ENCODE measurements around the gene RARB.

Gene RARB

DNA sequence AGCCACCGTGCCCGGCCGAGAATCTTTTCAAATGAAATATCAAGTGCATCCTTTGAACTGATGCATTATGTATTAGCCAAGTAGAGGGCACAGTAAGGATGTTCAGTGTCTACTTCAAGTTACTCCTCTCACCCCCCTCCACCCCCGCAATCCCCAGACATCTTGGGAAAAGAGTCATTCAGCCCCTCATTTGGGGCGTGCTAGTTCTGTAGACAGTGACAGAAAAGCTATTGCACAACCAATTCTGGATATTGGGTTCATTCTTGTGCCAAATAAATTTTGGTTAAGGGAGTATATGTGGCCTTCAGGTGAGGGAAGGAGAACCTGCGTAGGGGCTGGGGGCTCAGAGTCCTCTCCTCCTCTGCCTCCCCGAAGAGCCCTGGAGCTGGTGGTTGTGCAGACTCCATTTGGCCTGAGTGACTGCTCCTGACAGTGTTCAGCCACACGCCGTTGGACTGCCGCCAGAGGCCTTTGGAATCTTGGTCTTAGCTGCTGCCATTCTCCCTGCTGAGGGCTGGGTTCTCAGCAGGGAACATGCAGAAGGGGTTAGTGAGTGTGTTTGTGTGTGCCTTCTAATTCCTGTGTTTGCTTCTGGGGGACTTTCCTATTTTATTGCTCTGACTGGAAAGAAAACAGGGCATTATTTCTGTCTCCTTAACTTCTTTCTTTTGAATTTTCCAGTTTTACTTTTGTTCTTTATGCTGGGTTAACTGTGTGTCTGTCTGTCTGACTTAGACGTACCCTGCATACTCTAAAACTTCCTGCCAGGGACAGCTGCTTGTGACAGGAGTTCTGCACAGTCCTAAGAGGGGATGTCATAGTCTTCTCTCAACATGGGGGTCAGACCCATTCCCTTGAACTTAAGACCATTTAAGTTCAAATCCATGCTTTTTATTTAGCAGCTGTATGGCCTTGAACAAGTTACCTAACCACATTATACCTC lies 21.0 kb downstream of the RARB start:
- no peak for DNase-seq

DNA sequence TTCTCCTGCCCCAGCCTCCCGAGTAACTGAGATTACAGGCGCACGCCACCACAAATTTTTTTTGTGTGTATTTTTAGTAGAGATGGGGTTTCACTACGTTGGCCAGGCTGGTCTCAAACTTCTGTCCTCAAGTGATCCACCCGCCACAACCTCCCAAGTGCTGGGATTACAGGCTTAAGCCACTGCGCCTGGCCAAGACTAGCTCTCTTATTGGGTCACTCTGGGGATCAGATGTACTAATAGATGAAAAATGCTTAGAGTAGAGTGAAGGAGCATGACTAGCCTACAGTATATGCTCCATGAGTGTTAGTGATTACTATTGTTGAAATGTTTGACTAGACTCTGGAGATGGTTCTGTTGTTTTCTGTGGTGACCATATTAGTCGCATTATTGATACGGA lies 21.8 kb downstream of the RARB start:
- no peak for DNase-seq

DNA sequence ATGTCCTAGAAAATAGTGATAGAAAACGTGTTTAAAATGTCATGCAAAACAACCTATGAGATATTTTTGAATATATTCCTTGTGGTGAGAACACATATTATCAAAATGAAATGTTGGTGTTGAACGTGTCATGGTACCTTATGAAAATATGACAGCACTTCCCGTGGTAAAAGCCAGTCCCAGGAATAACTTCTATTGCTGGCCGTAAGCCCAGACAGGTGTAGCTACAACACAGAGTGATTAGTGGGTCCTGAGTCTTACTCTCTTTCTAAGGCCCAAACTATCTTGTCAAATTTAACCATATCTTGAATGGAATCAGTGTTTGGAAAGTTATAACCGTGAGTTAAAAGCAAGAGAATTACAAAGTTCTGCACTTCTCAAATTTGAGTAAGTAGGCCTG lies 24.1 kb downstream of the RARB start:
- DNase-seq: no peak

DNA sequence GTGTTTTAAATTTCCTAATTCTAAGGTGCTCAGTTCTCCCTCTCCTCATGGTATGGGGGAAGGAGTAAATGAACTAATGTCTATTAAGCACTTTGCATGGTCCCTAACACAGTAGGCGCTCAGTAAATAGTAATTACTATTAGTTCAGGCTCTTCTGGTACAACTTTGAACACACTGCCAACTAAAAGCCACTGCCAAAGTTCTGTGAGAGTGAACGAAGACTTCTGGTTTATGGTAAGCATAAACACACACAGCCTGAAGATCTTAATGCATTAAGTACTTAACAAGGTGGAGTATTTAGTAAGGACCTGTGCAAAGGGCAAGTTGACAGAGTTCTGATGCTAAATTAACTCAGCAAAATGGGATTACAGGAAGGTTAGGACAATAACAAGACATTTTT lies 24.7 kb downstream of the RARB start:
- no peak for DNase-seq

DNA sequence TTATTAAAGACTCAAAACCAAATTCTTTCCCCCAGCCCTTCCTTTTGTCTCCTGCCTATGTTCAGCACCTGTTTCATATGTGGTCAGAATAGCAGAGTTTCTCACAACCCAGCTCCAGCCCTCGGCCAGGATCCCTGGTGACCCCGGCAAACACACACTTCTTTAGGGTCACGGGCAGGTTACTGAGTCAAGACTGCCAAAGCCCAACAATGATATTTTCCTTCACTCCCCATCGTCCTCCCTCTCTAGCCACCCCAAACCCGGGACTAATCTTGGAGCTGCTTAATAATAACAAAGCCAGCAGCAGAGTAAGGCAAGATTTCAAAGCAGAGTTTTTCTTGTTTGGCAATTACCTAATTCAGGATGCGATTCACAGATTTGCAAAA lies 25.5 kb downstream of the RARB start:
- DNase-seq: no peak

DNA sequence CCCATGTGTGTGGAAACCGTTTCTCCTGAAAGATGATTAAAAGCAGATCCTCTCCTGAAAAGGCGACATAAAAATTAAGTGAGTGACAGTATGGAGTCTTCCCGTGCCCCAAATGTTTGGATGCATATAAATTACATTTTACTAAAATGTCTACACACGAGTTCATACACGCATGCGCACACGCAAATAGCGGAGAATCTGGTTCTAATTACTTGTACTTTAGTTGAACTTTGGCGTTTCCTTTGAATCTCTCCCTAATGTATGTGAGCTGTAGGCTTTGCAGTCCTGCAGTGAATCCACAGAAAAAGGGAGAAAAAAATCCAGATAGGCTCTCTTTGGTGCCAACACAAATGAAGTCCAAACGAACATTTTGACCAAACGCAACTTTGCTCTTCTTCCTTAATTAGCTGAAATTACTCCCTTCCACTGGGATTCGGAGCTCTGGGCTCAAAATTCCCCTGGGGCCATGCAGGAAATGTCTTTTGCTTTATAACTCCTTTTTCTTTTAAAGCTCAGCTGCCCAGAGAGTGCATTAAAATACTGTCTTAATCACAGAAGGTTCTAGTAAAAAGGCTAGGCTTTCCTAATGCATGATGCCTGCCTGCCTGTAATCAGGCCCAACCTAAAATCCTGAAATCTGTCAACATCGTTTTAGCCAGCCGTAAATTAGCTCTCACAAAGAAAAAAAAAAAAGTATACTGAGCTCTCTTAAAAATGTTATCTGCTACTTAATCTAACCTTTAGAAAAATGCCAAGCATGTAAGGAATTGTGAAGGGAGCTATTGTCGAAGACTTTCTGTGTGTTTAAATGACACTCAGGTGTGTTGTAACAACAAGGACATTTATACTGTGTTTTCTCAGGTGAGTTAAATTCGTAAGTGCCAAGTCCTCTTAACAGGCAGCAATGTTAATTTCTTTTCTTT lies 26.2 kb downstream of the RARB start:
- no peak for DNase-seq

DNA sequence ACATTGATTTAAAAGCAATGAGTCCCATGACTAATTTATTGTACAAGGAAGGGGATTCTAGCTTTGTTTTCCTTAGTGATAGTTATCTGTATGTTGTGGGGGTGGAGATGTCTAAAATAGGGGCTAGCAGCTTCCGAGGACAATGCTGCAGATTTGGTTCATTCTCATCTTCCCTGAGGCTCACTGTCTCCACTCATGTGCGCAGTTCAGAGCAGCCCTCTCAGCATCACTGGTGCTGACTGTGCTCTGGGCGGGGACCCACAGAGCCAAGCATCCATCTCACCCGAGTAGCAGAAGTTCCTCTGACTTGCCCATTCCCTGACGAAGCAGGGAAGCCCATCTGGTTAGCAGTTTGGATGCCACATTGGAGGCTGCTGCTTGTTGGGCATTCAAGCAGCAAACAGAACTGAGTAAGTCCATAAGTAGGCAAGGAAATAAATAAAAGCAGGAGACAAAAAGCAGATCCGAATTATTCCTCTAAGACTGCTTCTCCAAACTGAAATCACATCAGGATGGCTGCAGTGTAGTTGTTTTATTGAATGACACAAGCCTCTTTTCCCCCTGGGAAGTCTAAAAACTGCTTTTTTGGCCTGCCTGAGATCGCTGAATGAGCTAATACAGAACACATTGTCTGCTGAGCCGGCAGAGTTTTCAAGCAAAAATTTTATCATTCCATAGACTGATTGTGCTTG lies 27.5 kb downstream of the RARB start:
- DNase-seq: no peak

DNA sequence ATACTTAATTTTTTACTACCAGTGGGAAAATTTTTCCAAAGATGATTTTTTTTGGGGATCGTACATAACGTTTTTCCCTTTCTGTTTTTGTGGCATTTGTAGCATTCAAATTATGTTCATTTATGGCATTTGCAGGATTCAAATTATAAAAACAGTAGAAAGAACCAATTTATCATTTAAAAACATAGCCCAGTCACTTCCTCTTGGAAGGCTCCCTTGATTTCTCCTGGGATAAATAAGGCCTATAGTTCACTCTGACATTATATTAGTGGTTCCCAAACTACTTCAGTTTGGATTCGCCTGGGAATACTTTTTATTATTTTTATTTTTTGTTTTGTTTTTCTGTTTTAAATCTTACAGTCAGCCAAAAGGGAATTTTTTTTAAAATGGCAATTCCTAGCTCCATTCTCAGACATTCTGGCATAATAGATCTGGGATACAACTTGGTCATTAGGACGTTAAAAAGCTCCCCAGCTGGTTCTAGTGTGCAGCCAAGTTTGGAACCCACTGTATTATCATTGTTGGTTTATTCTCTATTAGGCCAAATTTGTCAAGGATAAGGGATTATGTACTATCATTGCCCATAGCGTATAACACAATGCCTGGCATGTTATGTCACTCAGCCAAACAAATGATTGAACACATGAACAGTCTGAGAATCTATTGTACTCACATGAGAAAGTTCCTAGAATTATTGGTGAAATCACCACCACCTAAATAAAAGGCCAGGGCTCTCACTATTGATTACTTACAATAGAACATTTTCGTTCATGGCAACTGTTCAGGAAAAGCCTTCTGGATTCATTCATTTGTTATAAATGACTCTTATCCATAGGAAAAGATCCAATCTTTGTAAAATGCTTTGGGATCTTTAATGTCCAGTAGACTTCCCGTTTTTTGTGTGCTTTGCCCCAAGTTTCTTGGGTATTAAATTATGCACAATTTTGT lies 28.9 kb downstream of the RARB start:
- no peak for DNase-seq

DNA sequence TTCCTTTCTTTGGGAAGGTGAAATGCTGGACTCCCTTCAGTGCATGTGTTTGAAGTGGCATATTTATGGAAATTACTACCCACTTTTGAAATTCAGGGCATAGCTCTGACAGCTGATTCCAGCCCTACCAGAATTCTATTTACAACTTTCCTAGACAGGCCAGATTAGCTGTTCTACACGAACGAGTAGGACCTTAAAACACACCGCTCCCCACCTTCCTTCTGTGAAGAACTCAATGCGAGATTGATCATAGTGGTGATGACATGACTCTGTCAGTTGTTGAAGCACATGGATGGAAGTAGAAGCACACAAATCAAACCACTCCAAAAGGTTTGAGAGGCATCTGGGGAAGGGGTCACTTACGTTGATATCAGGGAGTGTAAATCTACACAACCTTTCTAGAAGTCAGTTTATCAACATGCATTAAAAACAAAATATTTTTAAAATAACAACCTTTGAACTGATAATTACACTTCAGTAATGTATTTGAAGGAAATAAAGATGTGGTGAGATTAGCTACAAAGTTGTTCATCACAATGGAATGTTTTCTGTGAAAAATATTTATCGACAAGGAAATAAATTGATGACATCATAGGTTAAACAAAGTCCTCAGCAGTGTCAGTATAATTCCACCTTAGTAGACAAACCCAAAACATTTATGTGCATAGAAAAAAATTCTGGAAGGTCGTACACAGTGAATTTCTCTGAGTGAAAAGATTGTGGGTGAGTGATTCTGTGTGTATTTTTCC lies 29.8 kb downstream of the RARB start:
- no peak for DNase-seq

DNA sequence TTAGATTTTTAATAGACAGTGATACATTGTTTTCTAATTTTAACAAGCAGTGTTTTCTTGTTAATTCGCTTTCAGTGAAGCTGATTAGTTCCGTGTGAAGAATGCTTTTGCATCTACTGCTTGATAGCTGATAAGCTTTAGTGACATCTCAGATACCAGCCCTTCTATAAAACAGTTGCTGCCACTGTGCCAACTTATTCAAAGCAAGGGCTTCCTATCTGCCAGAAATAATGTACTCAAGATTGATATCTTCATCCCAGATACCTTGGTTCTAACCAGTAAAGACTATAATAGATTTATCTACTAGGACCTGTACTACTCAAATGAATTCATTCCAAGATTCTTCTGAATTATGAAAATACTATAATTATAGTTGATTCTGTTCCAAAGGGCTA lies 30.4 kb downstream of the RARB start:
- no peak for DNase-seq

DNA sequence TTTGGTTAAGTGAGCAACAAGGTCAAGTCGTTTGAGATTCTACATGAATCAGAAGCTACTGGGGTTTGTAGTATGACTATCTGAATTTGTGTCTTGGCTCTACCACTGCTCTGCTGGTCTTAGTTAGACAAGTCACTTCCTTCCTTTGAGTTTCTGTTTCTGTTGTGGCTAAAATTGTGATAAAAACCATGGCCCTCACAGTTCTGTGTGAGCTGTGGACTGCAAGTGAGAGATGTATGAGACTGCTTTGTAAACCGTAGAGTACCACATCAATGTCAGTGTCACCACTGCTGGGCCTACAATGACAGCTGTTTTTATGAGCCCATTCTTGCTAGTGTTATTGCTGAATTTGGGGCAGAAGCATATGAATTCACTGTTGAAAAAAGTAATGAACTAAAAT lies 32.7 kb downstream of the RARB start:
- DNase-seq: no peak

DNA sequence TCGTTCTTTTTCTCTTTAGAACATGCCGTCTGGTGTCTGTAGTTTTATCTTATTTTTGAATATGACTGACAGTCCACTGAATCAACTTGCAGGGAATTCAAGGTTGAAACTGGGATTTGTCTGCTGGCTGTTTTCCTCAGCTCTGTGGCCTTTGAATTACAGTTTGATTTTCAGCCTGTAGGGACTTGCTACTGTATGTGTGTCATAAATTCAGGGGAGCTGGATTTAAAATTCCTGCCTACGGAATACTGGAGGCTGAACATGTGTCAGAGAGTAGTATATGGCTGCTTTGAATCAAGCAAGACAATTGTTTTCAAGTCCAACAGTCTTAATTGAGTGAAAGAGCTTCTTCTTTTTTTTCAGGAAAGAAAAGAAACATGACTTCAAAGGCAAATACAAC lies 33.9 kb downstream of the RARB start:
- DNase-seq: no peak

DNA sequence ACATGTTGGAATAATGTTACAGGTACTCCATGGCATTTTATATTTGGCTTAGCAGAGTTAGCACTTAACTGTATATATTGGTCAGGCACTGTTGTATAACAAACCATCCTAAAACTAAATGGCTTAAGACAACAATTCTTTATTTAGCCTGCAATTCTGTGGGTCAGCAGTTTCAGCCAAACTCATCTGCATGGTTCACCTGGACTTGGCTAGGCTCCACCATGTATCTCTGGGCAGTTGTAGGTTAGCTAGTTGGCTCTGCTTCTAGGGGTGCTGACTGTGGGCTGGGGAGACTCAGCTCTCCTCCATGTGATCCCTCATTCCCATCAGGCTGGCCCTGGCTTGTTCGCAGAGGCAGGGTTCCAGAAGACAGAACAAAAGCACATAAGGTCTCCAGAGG lies 34.4 kb downstream of the RARB start:
- no peak for DNase-seq

DNA sequence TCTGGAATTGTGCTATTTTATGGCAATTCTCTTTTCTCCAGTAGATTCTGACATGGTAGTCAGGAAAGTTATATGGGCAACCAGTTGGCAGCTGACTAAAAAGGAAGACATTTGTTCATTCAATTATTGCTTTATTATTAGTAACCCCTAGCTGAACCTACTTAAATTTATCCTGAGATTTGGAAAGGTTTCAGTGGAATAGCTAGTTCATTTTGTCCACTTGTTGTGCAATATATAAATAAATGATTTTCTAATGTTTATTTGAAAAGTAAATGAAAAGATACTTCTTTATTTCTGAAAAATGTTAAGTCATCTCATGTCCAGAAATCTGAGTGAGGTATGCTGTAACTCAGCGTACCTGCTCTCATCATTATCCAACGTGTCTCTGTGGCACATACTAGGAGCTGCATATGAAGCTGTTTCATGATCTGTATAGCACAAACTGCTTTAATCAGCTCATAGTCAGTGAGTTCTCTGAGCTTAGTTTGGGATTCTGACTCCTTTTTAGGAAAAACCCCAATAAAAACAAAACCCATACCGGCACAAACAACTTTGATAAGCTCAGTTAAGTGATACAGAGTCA lies 35.9 kb downstream of the RARB start:
- no peak for DNase-seq

DNA sequence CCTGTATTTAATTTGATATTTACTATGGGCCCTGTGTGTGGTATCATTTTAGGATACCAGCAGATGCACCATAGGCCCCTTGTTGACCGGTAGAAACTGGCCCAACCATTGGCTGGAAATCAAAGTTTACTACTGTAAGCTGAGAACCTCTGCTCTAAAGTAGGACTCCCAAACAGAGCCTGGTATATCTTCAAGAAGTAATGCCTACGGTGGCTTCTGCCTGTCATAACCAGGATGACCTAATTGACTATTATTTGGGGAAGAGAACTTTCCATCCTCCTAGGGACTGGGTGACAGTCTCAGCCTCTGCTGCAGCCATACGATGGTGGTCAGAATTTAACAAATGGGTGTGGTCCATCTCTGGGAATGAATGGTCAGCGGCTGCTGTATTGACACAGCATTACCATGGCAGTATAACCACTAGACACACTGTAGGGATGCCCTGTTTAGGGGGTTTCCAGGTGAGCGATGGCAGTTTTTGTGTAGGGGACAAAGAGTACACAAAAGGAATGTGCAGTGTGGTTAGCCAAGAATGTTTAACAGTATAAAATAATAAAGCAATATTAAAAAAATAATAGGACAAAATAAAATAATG lies 37.3 kb downstream of the RARB start:
- no peak for DNase-seq

DNA sequence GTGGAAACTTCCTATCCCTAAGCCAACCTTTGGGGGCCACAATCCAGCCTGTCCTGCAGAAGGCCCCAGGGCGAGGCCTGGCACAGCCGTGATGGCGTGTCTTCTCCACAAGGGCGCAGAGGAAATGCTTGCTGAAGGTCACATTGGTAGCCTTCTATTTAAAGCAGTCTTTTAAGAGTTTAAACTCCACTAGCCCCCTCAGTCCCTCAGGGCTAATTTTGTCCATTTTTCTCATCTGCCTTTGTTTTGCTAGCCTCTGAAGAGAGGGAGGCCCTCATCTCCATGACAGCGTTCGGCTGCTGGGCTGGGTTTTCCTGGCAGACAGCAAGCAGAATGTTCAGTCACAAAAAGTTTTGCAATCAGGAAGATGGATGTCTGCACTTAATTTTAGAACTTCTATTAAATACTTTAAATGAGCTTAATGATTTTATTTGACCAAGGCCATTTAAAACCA lies 40.8 kb downstream of the RARB start:
- no peak for DNase-seq

DNA sequence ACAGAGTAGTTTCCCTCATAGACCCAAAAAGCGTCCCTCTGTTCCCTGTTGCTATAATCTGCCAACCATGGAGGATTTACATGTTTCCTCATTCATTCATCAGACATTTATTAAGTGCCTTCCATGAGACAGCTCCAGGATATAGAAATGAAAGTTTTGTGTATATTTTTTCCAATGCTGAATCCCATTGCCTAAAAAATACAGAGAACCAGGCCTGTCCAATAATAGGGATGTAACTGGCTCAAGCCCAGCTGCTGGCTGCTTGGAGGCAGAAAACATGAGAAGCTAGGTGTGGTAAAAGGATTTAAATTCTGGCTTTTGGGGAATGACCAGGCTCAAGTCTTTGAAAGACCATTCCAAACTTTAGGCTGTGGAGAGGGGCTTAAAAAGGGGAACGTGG lies 41.5 kb downstream of the RARB start:
- no peak for DNase-seq

DNA sequence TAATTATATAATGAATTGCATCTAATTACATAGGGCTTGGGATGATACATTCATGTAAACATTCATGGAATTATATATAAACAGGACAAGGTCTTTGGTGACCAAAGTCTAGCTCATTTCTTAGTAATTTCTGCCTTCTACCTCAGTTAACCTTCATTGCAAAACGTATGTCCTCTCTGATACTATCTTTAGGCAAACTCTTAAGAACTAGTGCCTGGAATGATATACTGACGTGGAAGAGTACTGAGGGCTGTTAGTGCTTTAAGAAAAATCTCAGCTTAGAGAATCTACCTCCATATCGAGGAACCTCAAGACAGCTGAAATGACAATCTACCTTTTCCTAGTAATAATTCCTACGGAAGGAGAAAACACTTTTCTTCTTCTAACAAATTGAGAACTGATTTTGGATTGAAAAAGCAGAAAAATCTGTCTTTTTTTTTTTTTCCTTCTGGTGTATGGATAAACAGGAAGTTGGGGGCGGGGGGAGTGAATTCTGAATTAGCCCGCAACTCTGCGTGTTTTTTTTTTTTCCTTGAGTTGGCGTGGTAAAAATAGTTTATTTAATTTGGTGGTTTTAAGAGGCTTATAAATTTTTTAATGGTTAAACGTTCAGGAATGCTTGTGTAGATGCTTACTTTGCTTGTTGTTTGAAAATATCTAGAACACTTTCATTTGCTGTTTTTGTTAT lies 43.2 kb downstream of the RARB start:
- DNase-seq: no peak

DNA sequence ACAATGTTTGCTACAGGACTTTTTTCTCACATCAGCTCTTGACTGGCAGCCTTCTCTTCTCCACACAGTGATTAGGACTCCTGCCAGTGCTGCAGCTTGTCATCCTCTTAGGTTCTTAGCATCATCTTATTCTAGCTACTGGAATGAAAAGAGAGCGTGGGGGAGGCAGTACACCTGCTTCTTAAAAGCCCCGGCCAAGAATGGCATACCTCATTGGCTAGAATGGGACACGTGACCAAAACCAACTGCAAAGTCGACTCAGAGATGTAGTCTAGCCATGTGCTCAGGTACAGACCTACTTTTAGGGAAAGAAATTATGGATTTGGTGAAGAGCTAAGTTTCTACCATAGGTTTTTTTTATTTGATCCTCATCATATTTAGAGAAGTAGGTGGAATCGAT lies 44.1 kb downstream of the RARB start:
- DNase-seq: no peak

DNA sequence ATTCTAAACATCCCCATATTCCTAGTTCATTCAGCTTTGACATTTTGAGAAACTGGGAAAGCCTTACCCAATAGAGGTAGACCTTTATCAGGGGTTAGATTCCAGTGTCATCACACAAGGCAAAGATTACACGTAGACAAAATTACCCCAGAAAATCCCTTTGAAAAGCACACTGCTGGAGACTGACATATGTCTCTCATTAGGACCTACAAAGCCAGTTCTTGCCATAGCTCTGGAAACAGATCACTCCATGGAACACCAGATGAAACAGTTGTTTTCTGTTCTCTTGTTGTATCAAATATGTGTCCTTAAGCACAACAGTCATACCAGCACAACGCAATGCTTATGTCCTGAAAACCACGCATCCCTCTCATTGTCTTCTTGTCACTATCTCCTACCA lies 44.7 kb downstream of the RARB start:
- no peak for DNase-seq
